ENCODE data around the gene LTB4R.

The LTB4R gene

GRCh38 chr14:24269368-24269767 lies 41.9 kb upstream of the LTB4R start:
- Histone ChIP-seq H2BK5ac (ENCODE audit: low read depth, low read length, poor library complexity) (no peak overlapping the region), H3K4me1 (ENCODE audit: control insufficient read depth in 1 of 2, insufficient read depth in 2 of 2, low read length in 2 of 2) (peaks cover 11 to 16% of the 10 kb centered on the region in 2 experiments), H3K4me2 (ENCODE audit: low read length) (no peak overlapping the region), H3K9ac (ENCODE audit: low read length) (no peak overlapping the region), H3K27me3 (ENCODE audit: insufficient read depth, low read length) (no peaks in the 10 kb centered on the region), H3K23ac (ENCODE audit: low read length) (no peak overlapping the region), H4K91ac (ENCODE audit: low read depth, low read length) (no peak overlapping the region), H4K8ac (ENCODE audit: low read depth, low read length) (no peak overlapping the region), H2AFZ (ENCODE audit: insufficient read depth, low read length, poor library complexity) (no peak overlapping the region), H3K9me3 (ENCODE audit: insufficient read depth, low read depth, low read length) (no peaks in the 10 kb centered on the region), H3K18ac (ENCODE audit: low read length) (no peak overlapping the region), H3K4ac (ENCODE audit: low read depth, low read length) (no peak overlapping the region), H3K27ac (ENCODE audit: low read depth, low read length) (no peak overlapping the region), H3K4me3 (ENCODE audit: low read depth, low read length) (no peak overlapping the region), H4K12ac (ENCODE audit: low read depth, low read length) (no peak overlapping the region), H3K79me1 (ENCODE audit: low read length) (peaks cover 13% of the 10 kb centered on the region), H3K14ac (ENCODE audit: low read length) (no peak overlapping the region), H3K36me3 (ENCODE audit: control insufficient read depth in 1 of 2, insufficient read depth in 2 of 2, low read length in 2 of 2) (peaks cover 30 to 40% of the 10 kb centered on the region in 2 experiments), H2AK5ac (ENCODE audit: low read length) (no peak overlapping the region), H2BK12ac (ENCODE audit: low read length) (no peak overlapping the region), H3K79me2 (ENCODE audit: control insufficient read depth, insufficient read depth, low read length, poor library complexity) (peaks cover 4% of the 10 kb centered on the region), H2BK120ac (ENCODE audit: insufficient read depth, low read length, poor library complexity) (no peak overlapping the region)
- DNase-seq = no peak
- WGBS (ENCODE audit: extremely low coverage, insufficient coverage, insufficient read length) = no CpG with 5 or more reads among the region's 8 CpGs

DNA sequence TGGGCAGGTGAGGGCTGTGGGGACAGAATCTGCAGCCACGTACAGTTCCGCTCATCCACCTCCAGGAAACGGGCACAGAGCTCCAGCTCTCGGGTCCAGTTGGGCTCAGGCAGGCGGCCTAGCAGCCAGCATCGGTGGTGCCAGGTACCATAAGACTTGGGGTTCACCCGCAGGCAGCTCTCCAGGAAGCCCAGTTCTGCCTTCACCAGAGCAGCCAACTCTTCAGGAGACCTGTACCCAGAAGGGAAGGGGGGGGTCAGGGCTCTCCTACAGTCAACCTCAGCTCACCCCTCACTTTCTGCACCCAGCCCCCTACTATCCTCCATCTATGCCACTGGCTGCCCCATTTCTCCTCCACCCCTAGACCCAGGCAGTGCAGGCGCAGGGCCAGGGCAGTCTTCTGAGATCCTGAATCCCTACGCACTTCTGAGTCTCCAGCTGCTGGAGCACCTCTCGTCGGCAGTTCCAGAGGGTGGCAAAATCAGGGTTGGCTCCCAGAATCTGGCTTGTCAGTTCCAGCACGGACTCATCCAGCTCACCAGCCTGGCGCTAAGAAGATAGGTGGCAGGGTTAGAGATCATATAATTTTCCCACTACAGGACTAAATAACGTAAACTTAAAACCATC lies 41.3 kb upstream of the LTB4R start:
- peak overlapping the region; percentile 35 for H3K18ac ChIP-seq (ENCODE audit: low read length)
- no peak overlapping the region for H3K23ac ChIP-seq (ENCODE audit: low read length)
- H3K27me3 ChIP-seq (ENCODE audit: insufficient read depth, low read length) = no peaks in the 10 kb centered on the region
- peaks cover 6% of the 10 kb centered on the region for H3K79me1 ChIP-seq (ENCODE audit: low read length)
- no peak overlapping the region for H2AFZ ChIP-seq (ENCODE audit: insufficient read depth, low read length, poor library complexity)
- H3K27ac ChIP-seq (ENCODE audit: low read depth, low read length) = no peak overlapping the region
- no peaks in the 10 kb centered on the region for H3K9me3 ChIP-seq (ENCODE audit: insufficient read depth, low read depth, low read length)
- no peak overlapping the region for H4K12ac ChIP-seq (ENCODE audit: low read depth, low read length)
- no peak overlapping the region for H2BK5ac ChIP-seq (ENCODE audit: low read depth, low read length, poor library complexity)
- peaks cover 30 to 40% of the 10 kb centered on the region in 2 experiments for H3K36me3 ChIP-seq (ENCODE audit: control insufficient read depth in 1 of 2, insufficient read depth in 2 of 2, low read length in 2 of 2)
- no peak overlapping the region for H2BK12ac ChIP-seq (ENCODE audit: low read length)
- no peak overlapping the region for H3K9ac ChIP-seq (ENCODE audit: low read length)
- WGBS (ENCODE audit: extremely low coverage, insufficient coverage, insufficient read length) = no CpG with 5 or more reads among the region's 14 CpGs
- no peak overlapping the region for H3K4me2 ChIP-seq (ENCODE audit: low read length)
- H3K4me3 ChIP-seq (ENCODE audit: low read depth, low read length) = no peak overlapping the region
- H3K14ac ChIP-seq (ENCODE audit: low read length) = no peak overlapping the region
- peaks cover 5 to 10% of the 10 kb centered on the region in 2 experiments for H3K4me1 ChIP-seq (ENCODE audit: control insufficient read depth in 1 of 2, insufficient read depth in 2 of 2, low read length in 2 of 2)
- peak overlapping the region; percentile 31 for H2AK5ac ChIP-seq (ENCODE audit: low read length)
- peaks cover 3% of the 10 kb centered on the region for H3K79me2 ChIP-seq (ENCODE audit: control insufficient read depth, insufficient read depth, low read length, poor library complexity)
- H4K91ac ChIP-seq (ENCODE audit: low read depth, low read length) = no peak overlapping the region
- H2BK120ac ChIP-seq (ENCODE audit: insufficient read depth, low read length, poor library complexity) = no peak overlapping the region
- DNase-seq = no peak
- H4K8ac ChIP-seq (ENCODE audit: low read depth, low read length) = no peak overlapping the region
- no peak overlapping the region for H3K4ac ChIP-seq (ENCODE audit: low read depth, low read length)

DNA sequence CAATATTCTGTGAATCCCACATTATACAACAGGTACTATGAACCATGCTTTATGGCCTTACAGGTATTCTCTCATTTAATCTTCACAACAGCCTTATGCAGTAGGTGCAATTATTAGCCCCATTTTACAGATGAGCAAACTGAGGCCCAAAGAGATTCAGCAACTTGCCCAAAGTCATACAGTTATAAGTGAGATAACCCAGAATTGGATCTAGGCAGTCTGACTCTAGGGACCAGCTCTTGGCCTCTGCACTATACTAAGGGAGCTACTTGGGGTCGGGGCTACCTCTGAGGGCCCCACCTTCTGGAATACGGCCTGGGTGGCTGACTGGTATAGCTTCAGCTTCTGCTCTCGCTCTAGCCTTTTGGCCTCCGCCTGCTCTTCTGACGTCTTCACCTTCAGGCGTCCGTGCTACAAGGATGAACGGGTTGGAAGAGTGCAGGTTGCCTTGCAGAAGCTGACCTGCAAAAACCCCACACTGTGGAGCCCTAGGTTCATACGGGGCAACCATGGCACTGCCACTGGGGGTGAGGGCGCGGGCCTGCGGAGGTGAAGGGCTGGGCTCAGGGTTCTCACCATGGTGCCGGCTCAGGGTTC lies 40.7 kb upstream of the LTB4R start:
- H3K79me2 ChIP-seq (ENCODE audit: control insufficient read depth, insufficient read depth, low read length, poor library complexity) = peaks cover 2% of the 10 kb centered on the region
- H4K8ac ChIP-seq (ENCODE audit: low read depth, low read length) = peak overlapping the region; percentile 95
- H3K23ac ChIP-seq (ENCODE audit: low read length) = no peak overlapping the region
- peaks cover 30 to 37% of the 10 kb centered on the region in 2 experiments for H3K36me3 ChIP-seq (ENCODE audit: control insufficient read depth in 1 of 2, insufficient read depth in 2 of 2, low read length in 2 of 2)
- H2BK5ac ChIP-seq (ENCODE audit: low read depth, low read length, poor library complexity) = no peak overlapping the region
- H2BK120ac ChIP-seq (ENCODE audit: insufficient read depth, low read length, poor library complexity) = no peak overlapping the region
- peak overlapping the region; percentile 84 for H3K18ac ChIP-seq (ENCODE audit: low read length)
- peak overlapping the region; percentile 78 for H4K12ac ChIP-seq (ENCODE audit: low read depth, low read length)
- peaks cover 3 to 9% of the 10 kb centered on the region in 2 experiments for H3K4me1 ChIP-seq (ENCODE audit: control insufficient read depth in 1 of 2, insufficient read depth in 2 of 2, low read length in 2 of 2)
- no CpG with 5 or more reads among the region's 13 CpGs for WGBS (ENCODE audit: extremely low coverage, insufficient coverage, insufficient read length)
- no peak overlapping the region for H2BK12ac ChIP-seq (ENCODE audit: low read length)
- H3K4ac ChIP-seq (ENCODE audit: low read depth, low read length) = no peak overlapping the region
- H3K79me1 ChIP-seq (ENCODE audit: low read length) = peaks cover 5% of the 10 kb centered on the region
- no peaks in the 10 kb centered on the region for H3K9me3 ChIP-seq (ENCODE audit: insufficient read depth, low read depth, low read length)
- H3K14ac ChIP-seq (ENCODE audit: low read length) = peak overlapping the region; percentile 94
- no peak overlapping the region for H3K9ac ChIP-seq (ENCODE audit: low read length)
- no peaks in the 10 kb centered on the region for H3K27me3 ChIP-seq (ENCODE audit: insufficient read depth, low read length)
- no peak overlapping the region for H2AFZ ChIP-seq (ENCODE audit: insufficient read depth, low read length, poor library complexity)
- H3K27ac ChIP-seq (ENCODE audit: low read depth, low read length) = peak overlapping the region; percentile 96
- peak overlapping the region; percentile 97 for H4K91ac ChIP-seq (ENCODE audit: low read depth, low read length)
- peak overlapping the region; percentile 74 for H3K4me2 ChIP-seq (ENCODE audit: low read length)
- H3K4me3 ChIP-seq (ENCODE audit: low read depth, low read length) = peak overlapping the region; percentile 81
- no peak overlapping the region for H2AK5ac ChIP-seq (ENCODE audit: low read length)
- DNase-seq = no peak

- Histone ChIP-seq H4K8ac (ENCODE audit: low read depth, low read length) (peak within 1 kb of the TSS; percentile 95), H3K27ac (ENCODE audit: low read depth, low read length) (peak within 1 kb of the TSS; percentile 96), H3K14ac (ENCODE audit: low read length) (peak within 1 kb of the TSS; percentile 94), H2AFZ (ENCODE audit: insufficient read depth, low read length, poor library complexity) (peak within 1 kb of the TSS; percentile 67), H3K4me2 (ENCODE audit: low read length) (peak within 1 kb of the TSS; percentile 77), H4K12ac (ENCODE audit: low read depth, low read length) (peak within 1 kb of the TSS; percentile 78), H3K4me1 (ENCODE audit: control insufficient read depth in 1 of 2, insufficient read depth in 2 of 2, low read length in 2 of 2) (peaks cover 3 to 9% of the 10 kb centered on the region in 2 experiments), H3K79me2 (ENCODE audit: control insufficient read depth, insufficient read depth, low read length, poor library complexity) (peaks cover 2% of the 10 kb centered on the region), H3K23ac (ENCODE audit: low read length) (no peak within 1 kb of the TSS), H2AK5ac (ENCODE audit: low read length) (peak within 1 kb of the TSS; percentile 29), H3K79me1 (ENCODE audit: low read length) (peaks cover 5% of the 10 kb centered on the region), H3K4me3 (ENCODE audit: low read depth, low read length) (peak within 1 kb of the TSS; percentile 81), H3K9ac (ENCODE audit: low read length) (peak within 1 kb of the TSS; percentile 82), H3K4ac (ENCODE audit: low read depth, low read length) (peak within 1 kb of the TSS; percentile 56), H4K91ac (ENCODE audit: low read depth, low read length) (peak within 1 kb of the TSS; percentile 97), H3K27me3 (ENCODE audit: insufficient read depth, low read length) (no peaks in the 10 kb centered on the region), H2BK120ac (ENCODE audit: insufficient read depth, low read length, poor library complexity) (peak within 1 kb of the TSS; percentile 84), H2BK12ac (ENCODE audit: low read length) (no peak within 1 kb of the TSS), H3K9me3 (ENCODE audit: insufficient read depth, low read depth, low read length) (no peaks in the 10 kb centered on the region), H3K18ac (ENCODE audit: low read length) (peak within 1 kb of the TSS; percentile 84), H3K36me3 (ENCODE audit: control insufficient read depth in 1 of 2, insufficient read depth in 2 of 2, low read length in 2 of 2) (peaks cover 27 to 32% of the 10 kb centered on the region in 2 experiments), H2BK5ac (ENCODE audit: low read depth, low read length, poor library complexity) (peak within 1 kb of the TSS; percentile 91)
- peak; percentile 84 to 95 for DNase-seq
- WGBS (ENCODE audit: extremely low coverage, insufficient coverage, insufficient read length) = no CpG with 5 or more reads among the region's 61 CpGs
These were observed 40.0 kb upstream of the LTB4R start, which contains the start of gene RABGGTA for GRCh38 chr14:24271134-24271833. Gene RABGGTA (minus strand): TSS chr14:24271597. CDS start chr14:24271115, 482 bp downstream.
